ENCODE results near the gene ASGR1. TPM values are rescaled to one million over a fixed set of nuclear protein-coding genes. Genes with fewer than 3 reads are reported as not detected.

ASGR1 gene
- total and polyA plus RNA-seq, 2 of the 4 experiments (the other 2 are of a cell fraction) = 1.3 to 3.8 TPM

- no peak overlapping the region for H3K14ac ChIP-seq (replicated peaks; ENCODE audit: low read depth, low read length)
- TF ChIP-seq POLR2A (IDR thresholded peaks at IDR 0.05; ENCODE audit: low read depth, low read length) = no peak
- no peak for TF ChIP-seq SMC3 (IDR thresholded peaks at IDR 0.05; ENCODE audit: low read depth, low read length)
- no peak for TF ChIP-seq RFX5 (IDR thresholded peaks at IDR 0.05; ENCODE audit: low read depth, low read length)
- no peak for TF ChIP-seq MAZ (IDR thresholded peaks at IDR 0.05; ENCODE audit: borderline replicate concordance, low read depth, low read length)
- no peak for TF ChIP-seq RAD21 (IDR thresholded peaks at IDR 0.05; ENCODE audit: low read length)
- no peak for TF ChIP-seq MXI1 (IDR thresholded peaks at IDR 0.05; ENCODE audit: borderline replicate concordance, low read depth, low read length)
- no peak for TF ChIP-seq NFE2L2 (IDR thresholded peaks at IDR 0.05; ENCODE audit: low read depth, low read length)
- no peak for TF ChIP-seq BHLHE40 (IDR thresholded peaks at IDR 0.05; ENCODE audit: low read depth, low read length)
- TF ChIP-seq CEBPB (IDR thresholded peaks at IDR 0.05; ENCODE audit: low read depth, low read length) = no peak
- no peak overlapping the region for H3K4ac ChIP-seq (ENCODE audit: low read depth, low read length)
- ATAC-seq (ENCODE audit: low read depth) (no peak), DNase-seq (no peak)
- H3K56ac ChIP-seq (ENCODE audit: extremely low read depth, insufficient read depth, low read length) = no peak overlapping the region
- H3K79me1 ChIP-seq (ENCODE audit: low read depth in 1 of 2, low read length in 2 of 2) = no peaks in the 10 kb centered on the region
- H2BK20ac ChIP-seq (ENCODE audit: low read depth, low read length) = no peak overlapping the region
- H4K91ac ChIP-seq (ENCODE audit: insufficient read depth, low read depth, low read length) = no peak overlapping the region
- no peaks in the 10 kb centered on the region for H3K4me1 ChIP-seq (ENCODE audit: control insufficient read depth, insufficient read depth, low read length)
- H3K4me3 ChIP-seq (ENCODE audit: insufficient read depth, low read depth, low read length) = no peak overlapping the region
- no peak overlapping the region for H2AK5ac ChIP-seq (ENCODE audit: low read depth, low read length)
- dilution Hi-C loops (cut with HindIII; ENCODE audit: low sequenced_read_pairs, unreplicated experiment) (no loop called here), intact Hi-C loops (cut with micrococcal nuclease) (no loop called here), in situ Hi-C loops (cut with MboI; ENCODE audit: low sequenced_read_pairs) (loop anchor here (25.0 kb wide), 1 partner anchor 220 kb away; no protein-coding TSS in a partner anchor)
- no peak overlapping the region for H3K23ac ChIP-seq (ENCODE audit: low read depth, low read length)
- H2AK9ac ChIP-seq (replicated peaks; ENCODE audit: low read depth, low read length, poor library complexity) = no peak overlapping the region
- no peak overlapping the region for H2AFZ ChIP-seq (replicated peaks; ENCODE audit: low read length, poor library complexity)
- CTCF ChIA-PET = interaction anchor here (0.9 to 1.6 kb wide), 3 partner anchors 14 to 81 kb away, joined by 3 to 4 read pairs (median 4); no protein-coding TSS in a partner anchor
- no peaks in the 10 kb centered on the region for H3K9me3 ChIP-seq (ENCODE audit: control insufficient read depth, insufficient read depth, low read length)
- no peaks in the 10 kb centered on the region for H3K9me1 ChIP-seq (ENCODE audit: insufficient read depth, low read length)
- POLR2A ChIA-PET (ENCODE audit: unreplicated experiment) = no interaction called here
- no peak overlapping the region for H2BK5ac ChIP-seq (ENCODE audit: low read depth, low read length, poor library complexity, severe bottlenecking)
- no peak overlapping the region for H4K8ac ChIP-seq (ENCODE audit: low read depth in 2 of 2, low read length in 2 of 2)
- peaks cover 41% of the 10 kb centered on the region for H3K27me3 ChIP-seq (ENCODE audit: control insufficient read depth, insufficient read depth, low read length)
- H3K36me3 ChIP-seq (ENCODE audit: control insufficient read depth, insufficient read depth, low read length) = no peaks in the 10 kb centered on the region
- no peak overlapping the region for H4K5ac ChIP-seq (ENCODE audit: low read depth, low read length)
- no peak overlapping the region for H3K27ac ChIP-seq (ENCODE audit: insufficient read depth, low read length)
- no peak overlapping the region for H3K4me2 ChIP-seq (ENCODE audit: low read depth, low read length)
- no peak overlapping the region for H2BK15ac ChIP-seq (ENCODE audit: low read depth, low read length)
- no peaks in the 10 kb centered on the region for H4K20me1 ChIP-seq (ENCODE audit: insufficient read depth, low read length)
- H3K9ac ChIP-seq (ENCODE audit: low read depth, low read length) = no peak overlapping the region
- BruUV-seq (replicated peaks) = no TSS peak
- WGBS, 2 experiments (ENCODE audit: extremely low coverage in 2 of 2, insufficient read length in 1 of 2) = 57% methylated on average over 1 of the region's 7 CpGs; no CpG with 5 or more reads in 1 of the 2 experiments
- H3K18ac ChIP-seq (ENCODE audit: low read depth, low read length) = no peak overlapping the region
- no peak overlapping the region for H2BK120ac ChIP-seq (ENCODE audit: low read depth, low read length)
Observed at GRCh38 chr17:7132511-7133094, 46.6 kb downstream of the ASGR1 start.
